ENCODE data around the gene MFRP.

Gene MFRP

DNA sequence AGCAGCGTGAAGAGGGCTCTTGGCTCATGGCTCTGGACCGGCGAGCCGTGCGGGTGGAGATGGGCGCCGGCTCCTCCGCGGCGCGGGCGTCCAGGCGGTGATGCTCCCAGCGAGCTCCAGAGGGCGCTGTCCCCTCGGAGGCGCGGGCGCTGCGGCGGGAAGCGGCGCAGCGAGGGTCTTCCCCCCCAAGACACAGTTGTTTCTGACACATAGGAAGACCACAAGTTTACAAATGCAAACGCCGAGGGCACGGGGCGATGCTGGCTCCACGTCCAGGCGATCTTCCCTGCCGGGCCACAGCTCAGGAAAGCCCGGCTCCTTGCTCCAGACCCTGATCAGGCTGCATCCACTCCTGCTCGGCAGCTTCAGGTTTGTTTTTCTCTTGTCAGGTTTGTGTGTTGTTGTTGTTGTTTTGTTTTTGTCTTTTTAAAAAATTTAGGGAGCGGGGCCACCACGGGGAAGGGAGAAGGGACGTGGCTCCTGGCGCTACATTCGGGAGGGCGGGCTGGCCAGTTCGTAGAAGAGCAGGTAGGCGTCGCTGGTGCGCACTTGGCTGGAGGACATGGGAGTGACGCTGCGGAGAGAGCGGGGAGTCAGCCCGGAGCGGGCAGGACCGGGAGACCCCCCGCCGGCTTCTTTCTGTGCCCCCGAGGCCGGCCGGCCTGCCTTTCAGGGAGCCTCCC, 10.0 kb upstream of the MFRP start:
- peak; percentile 87 for DNase-seq

- no peak for DNase-seq
Measured at GRCh38 chr11:119355091-119355843, 8.8 kb upstream of the MFRP start.

DNA sequence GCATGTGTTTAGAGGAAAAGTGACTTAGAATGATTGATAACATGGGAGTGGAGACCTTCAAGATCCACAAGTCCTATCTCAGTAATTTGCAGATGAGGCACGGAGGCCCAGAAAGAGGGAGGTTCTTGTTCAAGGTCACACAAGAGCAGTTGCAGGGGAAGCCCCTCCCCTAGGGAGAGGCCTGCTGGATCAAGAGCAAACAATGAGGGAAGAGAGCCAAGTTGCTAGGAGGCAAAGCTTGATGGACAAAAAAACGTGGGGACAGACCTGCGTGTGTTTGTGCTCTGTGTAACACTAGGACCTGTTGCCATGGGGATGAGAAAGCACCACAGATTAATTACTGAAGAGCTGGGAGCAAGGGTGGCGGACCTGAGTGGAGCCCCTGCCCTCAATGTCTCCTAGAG, 6.4 kb upstream of the MFRP start:
- DNase-seq, result no peak

- DNase-seq, result no peak
Measured at GRCh38 chr11:119351232-119351631, 4.7 kb upstream of the MFRP start.

GRCh38 chr11:119350302-119350701, 3.8 kb upstream of the MFRP start:
- no peak for DNase-seq

DNA sequence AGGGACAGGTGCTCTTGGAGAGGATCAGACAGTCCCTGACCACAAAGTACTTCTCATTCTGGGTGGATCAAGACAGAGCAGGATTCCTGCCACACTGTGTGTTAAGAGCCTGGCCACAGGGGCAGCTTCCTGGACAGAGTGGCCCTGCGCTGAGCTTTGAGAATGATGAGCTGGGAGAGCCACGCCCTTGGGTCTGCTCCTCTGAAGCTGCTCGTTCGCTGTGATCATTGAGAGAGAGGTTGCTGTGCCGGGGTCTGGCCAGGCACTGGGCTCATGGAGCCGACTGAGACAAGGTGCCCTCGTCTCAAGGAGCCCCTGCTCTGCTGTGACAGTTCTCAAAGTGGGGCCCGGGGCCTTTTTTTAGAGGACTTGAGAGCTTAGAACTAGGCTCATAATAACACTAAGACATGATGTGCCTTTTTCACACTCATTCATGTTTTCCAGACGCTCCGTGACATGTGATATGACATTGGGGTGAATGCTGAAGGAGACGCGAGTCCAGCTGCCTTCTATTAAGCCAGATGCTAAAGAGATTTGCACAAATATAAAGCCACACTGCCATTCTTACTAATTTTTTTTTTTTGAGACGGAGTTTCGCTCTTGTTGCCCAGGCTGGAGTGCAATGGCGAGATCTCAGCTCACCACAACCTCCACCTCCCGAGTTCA, 1.6 kb upstream of the MFRP start:
- DNase-seq, result no peak

- no peak for DNase-seq
Measured at GRCh38 chr11:119347242-119347641, 737 bp upstream of the MFRP start.

DNA sequence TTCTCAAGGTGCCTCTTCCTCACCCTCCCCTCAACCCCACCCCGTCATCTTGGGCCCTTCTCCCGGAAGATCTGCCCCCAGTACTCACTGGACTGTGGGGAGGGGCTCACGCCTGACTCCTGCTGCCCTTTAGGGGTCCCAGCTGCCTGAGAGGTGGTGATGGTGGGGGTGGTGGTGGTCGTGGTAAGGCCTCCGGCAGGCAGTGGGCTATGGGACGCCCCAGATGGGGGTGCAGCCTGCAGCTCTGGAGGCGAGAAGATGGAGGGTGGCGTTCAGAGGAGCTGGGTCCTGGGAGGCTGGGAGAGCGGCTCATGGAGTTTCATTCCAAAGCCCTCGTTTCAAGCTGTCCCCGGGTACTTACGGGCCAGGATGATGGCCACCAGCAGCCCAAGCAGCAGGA, 820 bp downstream of the MFRP start:
- no peak for DNase-seq

- no peak for DNase-seq
Measured at GRCh38 chr11:119344291-119345010, 2.1 kb downstream of the MFRP start.

DNA sequence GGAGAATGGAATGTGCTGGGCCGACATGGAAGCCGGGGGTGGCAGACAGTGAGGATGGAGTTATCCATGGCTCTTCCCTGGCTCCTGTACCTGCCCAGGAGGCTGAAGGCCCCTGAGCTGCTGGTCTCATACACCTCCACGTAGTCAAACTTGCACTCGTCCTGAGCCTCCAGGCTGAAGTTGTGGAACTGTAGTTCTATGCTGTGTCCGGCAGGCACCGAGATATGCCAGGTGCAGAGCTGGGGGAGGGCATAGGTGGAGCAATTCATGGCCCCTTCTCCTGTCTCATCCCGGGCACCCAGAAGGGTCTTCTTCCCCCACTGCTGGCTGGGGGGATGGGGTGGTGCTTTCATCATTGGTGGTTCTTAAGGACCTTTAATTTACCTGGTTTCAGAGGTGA, 2.8 kb downstream of the MFRP start:
- peak; percentile 34 for DNase-seq

DNA sequence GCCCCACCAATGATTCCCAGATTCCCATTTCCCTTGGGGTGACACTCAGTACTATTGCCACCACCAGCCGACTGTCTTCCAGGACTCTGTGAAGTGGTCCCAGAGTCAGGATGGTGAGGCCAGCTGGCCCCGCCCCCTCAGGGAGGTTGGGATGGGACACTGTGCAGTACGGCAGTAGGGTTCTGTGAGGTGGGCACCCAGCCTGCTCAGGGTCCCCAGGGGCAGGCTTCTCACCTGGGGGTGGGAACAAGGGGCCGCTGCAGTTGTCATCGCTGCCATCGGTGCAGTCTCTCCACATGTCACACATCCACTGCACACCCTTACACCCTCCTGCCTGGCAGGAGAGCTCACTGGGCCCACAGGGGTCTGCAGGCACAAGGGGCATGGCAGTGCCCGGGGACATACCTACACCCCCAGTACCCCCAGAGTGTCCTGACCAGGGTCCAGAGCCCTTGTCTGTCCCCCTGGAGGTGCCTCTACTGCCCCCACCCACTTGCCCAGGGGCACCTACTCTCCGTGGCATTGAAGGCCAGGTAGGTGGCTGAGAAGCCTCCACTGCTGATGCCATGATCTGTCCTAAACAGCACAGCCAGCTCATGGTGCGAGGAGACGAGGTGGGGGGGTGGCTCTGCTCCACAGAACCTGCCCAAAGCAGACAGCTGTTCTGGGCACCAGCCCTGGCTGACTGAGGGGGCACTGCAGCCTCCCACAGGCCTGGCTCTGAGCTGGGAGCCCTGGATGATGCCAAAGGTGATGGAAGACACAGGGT, 4.0 kb downstream of the MFRP start:
- peak; percentile 46 for DNase-seq

DNA sequence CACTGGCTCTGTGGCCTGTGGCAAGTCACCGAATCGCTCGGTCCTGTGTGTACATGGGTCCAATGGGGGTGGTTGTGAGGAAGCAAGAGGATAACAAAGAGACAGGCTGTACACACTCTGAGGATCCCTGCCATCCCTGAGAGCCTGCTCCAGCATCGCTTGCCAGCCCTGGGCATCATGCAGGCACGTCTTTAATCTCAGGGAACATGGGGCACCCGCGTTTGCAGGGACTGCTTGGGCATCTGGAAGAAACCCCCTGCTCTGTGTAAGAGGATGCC, 4.5 kb downstream of the MFRP start:
- DNase-seq, result no peak

- DNase-seq, result peak; percentile 40
Measured at GRCh38 chr11:119341222-119342022, 5.1 kb downstream of the MFRP start.

- DNase-seq, result no peak
Measured at GRCh38 chr11:119340335-119341221, 5.9 kb downstream of the MFRP start, which contains the start of gene C1QTNF5. C1QTNF5 (minus strand) TSS chr11:119340883; CDS start chr11:119340397, 486 bp downstream.

DNA sequence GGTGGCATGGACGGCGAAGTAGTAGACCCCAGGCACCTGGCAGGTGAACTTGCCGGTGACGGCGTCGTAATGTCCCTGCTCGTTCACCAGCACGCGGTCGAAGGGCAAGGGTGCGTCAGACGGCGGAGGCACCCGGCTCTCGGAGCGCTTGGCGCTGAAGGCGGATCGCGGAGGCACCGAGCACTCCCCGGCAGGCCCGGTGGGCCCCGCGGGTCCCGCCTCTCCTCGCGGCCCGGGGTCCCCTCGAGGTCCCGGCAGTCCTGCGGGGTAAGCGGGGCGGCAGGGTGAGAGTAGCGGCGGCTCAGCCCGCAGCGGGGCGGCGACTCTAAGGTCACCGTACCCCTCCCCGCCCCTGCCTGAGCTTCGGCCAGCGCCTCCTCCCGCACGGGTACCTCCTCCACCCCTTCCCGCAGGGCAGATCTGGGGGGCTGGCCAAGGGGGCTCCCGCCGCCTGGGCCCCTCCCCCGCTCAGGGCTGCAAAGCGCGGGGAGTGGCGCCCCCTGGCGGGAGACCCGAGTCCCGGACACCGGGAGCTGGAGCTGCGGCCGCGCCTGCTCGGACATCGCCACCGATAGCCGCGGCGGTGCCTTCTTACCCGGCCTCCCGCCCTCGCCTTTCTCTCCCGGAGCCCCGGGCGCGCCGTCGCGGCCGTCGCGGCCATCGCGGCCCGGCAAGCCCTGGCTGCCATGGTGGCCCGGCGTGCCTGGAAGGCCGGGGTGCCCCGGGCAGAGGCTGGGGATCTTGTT, 6.7 kb downstream of the MFRP start:
- peak; percentile 77 for DNase-seq

GRCh38 chr11:119338965-119339588, 7.4 kb downstream of the MFRP start:
- DNase-seq, result peak; percentile 30

DNA sequence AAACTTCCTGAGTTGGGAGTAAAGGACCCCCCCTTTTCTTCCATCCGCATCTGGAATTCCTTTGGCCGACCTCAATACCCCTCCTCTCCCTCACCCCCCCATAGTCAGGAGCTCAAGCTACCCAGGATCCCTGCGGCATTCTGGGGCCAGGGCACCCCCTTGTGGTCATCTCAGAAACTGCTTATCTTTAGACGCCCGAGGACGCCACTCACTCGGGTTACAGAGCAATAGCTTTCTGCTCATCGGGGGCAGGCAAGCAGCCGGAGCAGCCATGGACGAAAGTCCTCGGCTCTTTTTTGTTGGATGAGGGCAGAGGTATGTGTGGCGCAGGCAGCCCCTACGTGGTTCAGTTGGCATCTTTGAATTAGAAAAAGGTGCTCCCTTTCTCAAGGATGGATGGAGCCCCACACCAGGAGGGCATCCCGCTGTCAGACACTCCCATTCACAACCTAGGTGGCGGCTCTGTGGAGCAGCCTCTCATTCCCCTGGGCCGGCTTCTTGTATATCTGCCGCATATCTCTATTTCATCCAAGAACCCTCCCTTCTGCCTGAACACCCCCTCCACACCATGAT, 8.1 kb downstream of the MFRP start:
- DNase-seq, result peak; percentile 91

DNA sequence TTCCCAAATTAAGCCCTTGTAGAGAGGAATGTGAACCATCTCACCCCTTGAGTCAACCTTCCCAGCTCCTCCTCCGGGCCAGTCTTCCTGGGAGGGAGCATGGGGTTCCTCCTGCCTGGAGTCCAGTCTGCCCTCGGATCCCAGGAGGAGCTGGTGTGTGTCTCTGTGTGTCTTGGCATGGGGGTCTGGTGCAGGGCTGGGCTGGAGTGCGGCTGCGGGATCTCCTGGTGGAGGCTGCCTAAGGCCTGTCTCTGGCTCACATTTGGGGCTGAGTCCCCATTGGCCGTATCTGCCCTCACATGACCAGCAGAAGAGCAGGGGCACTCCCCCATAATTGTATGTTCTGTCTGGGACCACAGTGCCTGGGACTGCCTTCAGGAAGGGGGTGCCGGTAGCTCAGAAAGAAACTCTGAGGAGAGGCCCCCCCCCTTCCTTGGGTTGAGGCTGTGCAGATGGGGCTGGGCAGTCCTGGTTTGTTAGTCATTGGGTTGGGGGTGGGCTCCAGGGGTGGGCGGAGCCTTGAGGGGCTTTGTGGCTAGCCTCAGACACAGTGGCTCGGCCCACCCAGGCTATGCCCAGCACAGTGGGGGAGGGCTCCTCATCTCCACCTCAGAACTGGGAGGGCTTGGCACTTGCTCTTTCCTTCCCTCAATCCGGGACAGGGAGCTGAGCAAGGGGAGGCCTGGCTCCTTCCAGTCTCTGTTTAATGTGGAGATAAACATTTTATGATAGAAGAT, 8.8 kb downstream of the MFRP start:
- DNase-seq, result peak; percentile 96
